RKO (cell line): ENCODE results near the gene RMND5A.
"Not testable (repeated sequence)": the region's sequence is repeated elsewhere in the genome, so short reads cannot be mapped to it uniquely, and the experiment has no call there.

Source experiments
- DNase-seq: peaks from one replicate; pipeline ENCODE4 v3.0.0-alpha.2; 2016; ENCODE audit warnings: low spot score

RMND5A gene, protein sequence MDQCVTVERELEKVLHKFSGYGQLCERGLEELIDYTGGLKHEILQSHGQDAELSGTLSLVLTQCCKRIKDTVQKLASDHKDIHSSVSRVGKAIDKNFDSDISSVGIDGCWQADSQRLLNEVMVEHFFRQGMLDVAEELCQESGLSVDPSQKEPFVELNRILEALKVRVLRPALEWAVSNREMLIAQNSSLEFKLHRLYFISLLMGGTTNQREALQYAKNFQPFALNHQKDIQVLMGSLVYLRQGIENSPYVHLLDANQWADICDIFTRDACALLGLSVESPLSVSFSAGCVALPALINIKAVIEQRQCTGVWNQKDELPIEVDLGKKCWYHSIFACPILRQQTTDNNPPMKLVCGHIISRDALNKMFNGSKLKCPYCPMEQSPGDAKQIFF

GRCh38 chr2:86719637-86720539, at the start of gene RMND5A:
TSS of gene RMND5A (plus strand) at chr2:86720291. CDS start at chr2:86720668, 377 bp downstream.
- DNase-seq: peak; percentile 72

- no peak for DNase-seq
Measured at GRCh38 chr2:86671337-86671981, 48.6 kb upstream of the RMND5A start.

DNA sequence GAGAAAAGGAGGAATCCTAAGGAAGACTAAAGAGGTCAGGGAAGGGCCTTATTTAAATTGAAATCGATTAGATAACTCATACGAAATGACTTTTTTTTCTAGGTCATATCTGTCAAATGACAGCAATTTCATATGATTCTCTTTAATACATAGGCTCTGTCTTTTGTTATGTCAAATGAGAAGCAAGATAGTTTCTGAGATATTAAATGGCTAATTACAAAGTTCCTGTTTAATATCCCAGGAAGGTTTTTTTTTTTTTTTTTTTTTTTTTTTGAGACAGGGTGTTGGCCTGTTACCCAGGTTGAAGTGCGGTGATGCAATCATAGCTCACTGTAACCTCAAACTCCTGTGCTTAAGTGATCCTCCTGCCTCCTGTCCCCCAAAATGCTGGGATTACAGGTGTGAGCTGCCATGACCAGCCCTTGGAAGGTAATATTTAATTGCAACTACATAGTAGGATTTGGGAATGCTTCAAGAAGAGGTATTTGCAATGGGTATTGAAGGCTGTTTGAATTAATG, 48.0 kb upstream of the RMND5A start:
- DNase-seq: no peak

- DNase-seq: no peak
Measured at GRCh38 chr2:86673011-86673410, 47.1 kb upstream of the RMND5A start.

- DNase-seq: no peak
Measured at GRCh38 chr2:86673986-86674670, 46.0 kb upstream of the RMND5A start.

DNA sequence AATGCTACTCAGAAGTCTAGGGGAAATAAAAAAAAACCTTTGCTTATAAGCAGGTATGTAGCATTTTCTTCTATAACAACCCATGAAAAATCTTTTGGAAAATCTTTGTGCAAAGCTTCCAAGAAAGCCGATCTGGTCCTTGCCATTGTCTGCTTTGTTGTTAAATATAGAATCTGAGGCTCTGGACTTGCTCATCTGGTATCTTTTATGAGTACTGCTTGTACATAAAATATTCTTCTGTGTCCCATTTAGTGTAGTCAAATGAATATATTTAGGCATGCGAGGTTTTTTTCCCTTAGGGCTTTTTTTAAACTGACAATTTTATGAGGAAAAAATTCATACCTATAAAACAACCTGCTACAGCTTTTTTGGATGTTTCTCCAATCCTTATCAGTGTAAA, 45.0 kb upstream of the RMND5A start:
- DNase-seq: no peak

- no peak for DNase-seq
Measured at GRCh38 chr2:86675511-86676015, 44.5 kb upstream of the RMND5A start.

GRCh38 chr2:86677816-86678215, 42.3 kb upstream of the RMND5A start:
- DNase-seq: no peak

DNA sequence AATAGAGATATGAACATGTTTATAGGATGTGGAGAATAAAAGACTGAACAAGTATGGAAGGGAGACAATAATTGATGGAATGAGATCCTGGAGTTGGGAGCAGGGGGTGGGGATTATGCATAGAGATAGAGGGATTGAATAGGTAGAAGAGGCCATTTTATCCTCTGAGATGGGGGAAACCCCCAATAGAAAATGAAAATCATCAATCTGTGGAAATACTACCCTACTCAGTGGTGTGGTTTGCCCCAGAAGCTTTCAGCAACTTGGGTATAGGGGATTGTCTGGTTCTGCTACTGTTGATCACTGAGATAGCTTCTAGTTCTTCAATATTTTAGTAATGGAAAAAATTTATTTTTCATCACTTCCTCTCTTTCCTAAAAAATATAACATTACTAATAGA, 41.1 kb upstream of the RMND5A start:
- no peak for DNase-seq

- no peak for DNase-seq
Measured at GRCh38 chr2:86685351-86685750, 34.7 kb upstream of the RMND5A start.

GRCh38 chr2:86686460-86686859, 33.6 kb upstream of the RMND5A start:
- DNase-seq: no peak

- DNase-seq: no peak
Measured at GRCh38 chr2:86686905-86687304, 33.2 kb upstream of the RMND5A start.

GRCh38 chr2:86695053-86695691, 24.9 kb upstream of the RMND5A start:
- peak; percentile 89 for DNase-seq

DNA sequence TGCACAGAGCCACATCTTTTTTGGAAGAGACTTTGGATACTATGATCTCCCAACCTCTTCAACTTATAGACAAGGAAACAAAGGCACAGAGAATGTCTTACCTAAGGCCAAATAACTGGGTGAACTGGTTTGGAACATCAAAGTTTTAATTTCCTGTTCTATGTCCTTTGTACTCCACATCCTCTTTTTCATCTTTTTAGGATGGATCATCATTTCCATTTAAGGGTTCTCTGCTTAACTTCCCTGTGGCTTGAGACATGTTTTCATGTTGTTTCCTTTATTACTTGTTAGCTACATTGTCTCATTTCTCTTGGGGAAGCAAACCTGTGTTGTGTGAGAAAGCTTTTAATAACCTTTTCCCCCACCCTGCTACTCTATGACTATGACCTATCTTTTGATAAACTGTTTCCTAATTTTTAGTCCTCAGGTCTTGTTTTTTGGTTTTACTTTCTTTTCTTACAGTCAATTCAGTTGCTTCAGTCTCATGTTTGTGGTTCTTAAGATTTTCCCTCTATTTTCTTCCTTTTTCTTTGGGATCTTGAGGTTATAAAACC, 22.5 kb upstream of the RMND5A start:
- no peak for DNase-seq

GRCh38 chr2:86700690-86701089, 19.4 kb upstream of the RMND5A start:
- no peak for DNase-seq

GRCh38 chr2:86703704-86704361, 16.3 kb upstream of the RMND5A start:
- DNase-seq: peak; percentile 65

DNA sequence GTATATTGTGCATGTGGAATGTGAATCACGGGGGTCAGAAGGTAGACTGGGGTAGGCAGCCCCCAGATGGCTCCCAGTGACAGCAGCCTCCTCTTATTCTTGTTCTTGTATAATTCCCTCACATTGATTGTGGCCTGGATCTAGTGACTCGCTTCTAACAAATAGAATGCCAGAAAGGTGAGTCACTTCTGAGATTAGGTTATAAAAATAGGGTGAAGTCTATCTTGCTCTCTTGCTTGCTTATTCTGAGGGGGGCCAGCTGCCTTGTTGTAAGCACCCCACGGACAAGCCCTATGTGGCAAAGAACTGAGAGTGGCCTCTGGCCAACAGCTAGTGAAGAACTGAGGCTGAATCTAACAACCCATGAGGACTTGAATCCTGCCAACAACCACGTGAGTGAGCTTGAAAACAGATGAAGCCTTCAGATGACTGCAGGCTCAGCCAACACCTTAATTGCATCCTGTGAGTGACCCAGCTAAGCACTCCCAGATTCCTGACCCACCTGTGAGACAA, 15.6 kb upstream of the RMND5A start:
- DNase-seq: peak; percentile 82

DNA sequence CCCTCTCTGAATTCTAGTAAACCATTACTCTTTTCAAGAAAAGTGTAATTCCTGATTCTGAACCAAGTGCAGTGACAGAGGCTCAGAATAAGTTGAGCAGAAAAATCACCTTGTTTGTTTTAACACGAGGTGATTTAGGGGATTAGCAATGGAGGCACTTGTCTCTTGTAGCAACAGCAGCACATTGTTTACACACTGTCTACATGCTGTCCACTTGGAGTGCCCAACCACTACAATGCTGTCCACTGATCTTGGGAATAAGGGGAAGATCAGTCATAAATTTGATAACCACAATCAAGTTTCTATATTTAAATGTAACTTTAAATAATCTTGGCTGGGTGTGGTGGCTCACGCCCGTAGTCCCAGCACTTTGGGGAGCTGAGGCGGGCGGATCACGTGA, 13.9 kb upstream of the RMND5A start:
- no peak for DNase-seq

GRCh38 chr2:86706935-86707334, 13.2 kb upstream of the RMND5A start:
- DNase-seq: no peak

- DNase-seq: not testable (repeated sequence)
Measured at GRCh38 chr2:86708126-86708525, 12.0 kb upstream of the RMND5A start.
